ENCODE data around the gene ZNF280B. TPM values are rescaled to one million over a fixed set of nuclear protein-coding genes. Genes with fewer than 3 reads are reported as not detected.
"Not testable (repeated sequence)": the region's sequence is repeated elsewhere in the genome, so short reads cannot be mapped to it uniquely, and the experiment has no call there.

The ZNF280B gene
- total RNA-seq, 1 experiment from 2014 or later, result 1.8 TPM

DNA sequence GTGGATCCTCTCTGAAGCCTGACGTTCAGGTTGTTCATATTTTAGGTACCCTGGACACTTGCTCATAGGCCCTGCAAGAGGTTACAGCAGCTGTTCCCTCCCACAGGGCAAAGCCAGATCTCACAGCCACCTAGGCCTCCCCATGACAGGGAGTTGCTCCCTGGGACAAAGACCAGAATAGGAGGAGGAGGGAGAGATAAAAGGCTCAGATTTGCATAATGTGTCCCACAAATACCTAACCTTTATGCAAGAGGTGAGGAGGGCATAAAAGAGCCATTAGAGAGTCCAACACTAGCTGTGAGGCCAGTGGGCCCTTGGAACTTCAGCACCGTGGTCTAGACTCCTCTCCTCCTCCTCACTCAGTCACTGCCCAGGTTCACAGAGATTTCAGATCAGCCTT lies 33.8 kb downstream of the ZNF280B start:
- intact Hi-C loops (cut with micrococcal nuclease; ENCODE audit: unreplicated experiment), result no loop called here
- POLR2A ChIA-PET (ENCODE audit: unreplicated experiment), result no interaction called here
- BruUV-seq (replicated peaks), result no TSS peak

DNA sequence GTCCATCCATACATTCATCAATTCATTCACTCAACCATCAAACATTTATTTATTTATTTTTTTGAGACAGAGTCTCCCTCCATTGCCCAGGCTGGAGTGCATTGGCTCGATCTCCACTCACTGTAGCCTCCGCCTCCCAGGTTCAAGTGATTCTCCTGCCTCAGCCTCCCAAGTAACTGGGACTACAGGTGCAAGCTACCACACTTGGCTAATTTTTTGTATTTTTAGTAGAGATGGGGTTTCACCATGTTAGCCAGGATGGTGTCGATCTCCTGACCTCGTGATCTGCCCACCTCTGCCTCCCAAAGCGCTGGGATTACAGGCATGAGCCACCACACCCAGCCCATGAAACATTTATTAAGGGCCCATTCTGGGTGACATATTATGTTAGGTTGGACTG lies 37.4 kb downstream of the ZNF280B start:
- H3K4me3 ChIP-seq; DNase-seq; H3K27ac ChIP-seq; POLR2A ChIA-PET (ENCODE audit: unreplicated experiment); BruUV-seq (replicated peaks); H4K20me1 ChIP-seq (ENCODE audit: insufficient read depth); H3K79me2 ChIP-seq (ENCODE audit: low read depth); H2AFZ ChIP-seq; H3K4me2 ChIP-seq; intact Hi-C loops (cut with micrococcal nuclease; ENCODE audit: unreplicated experiment); H3K4me1 ChIP-seq (replicated peaks; ENCODE audit: insufficient read depth); H3K36me3 ChIP-seq (ENCODE audit: low read depth); H3K9me2 ChIP-seq (ENCODE audit: insufficient read depth); CTCF ChIA-PET; H3F3A ChIP-seq (ENCODE audit: insufficient read depth, low read depth): not testable (repeated sequence)
- Histone ChIP-seq H3K9me3 (ENCODE audit: insufficient read depth, low read depth) (peaks cover 18% of the 10 kb centered on the region), H3K27me3 (ENCODE audit: insufficient read depth, low read depth) (peaks cover 23% of the 10 kb centered on the region; the same call in 1 of the 2 replicates)

More for the DNA sequence above, 33.8 kb downstream of the ZNF280B start:
- DNase-seq, result no peak
- Histone ChIP-seq H3F3A (ENCODE audit: insufficient read depth, low read depth) (no peaks in the 10 kb centered on the region), H3K79me2 (ENCODE audit: low read depth) (no peaks in the 10 kb centered on the region), H3K27ac (no peak overlapping the region), H3K9me2 (ENCODE audit: insufficient read depth) (no peaks in the 10 kb centered on the region), H3K4me1 (replicated peaks; ENCODE audit: insufficient read depth) (no peaks in the 10 kb centered on the region), H3K27me3 (ENCODE audit: insufficient read depth, low read depth) (0 out of 2 replicates have a peak, but pooled peaks cover 9% of the 10 kb centered on the region), H3K4me3 (no peak overlapping the region), H2AFZ (no peak overlapping the region), H3K4me2 (no peak overlapping the region), H3K36me3 (ENCODE audit: low read depth) (no peaks in the 10 kb centered on the region), H3K9me3 (ENCODE audit: insufficient read depth, low read depth) (peaks cover 1% of the 10 kb centered on the region; the same call in 1 of the 2 replicates), H4K20me1 (ENCODE audit: insufficient read depth) (no peaks in the 10 kb centered on the region)
- TF ChIP-seq EZH2 (IDR thresholded peaks at IDR 0.05; ENCODE audit: low read depth), result no peak
- TF ChIP-seq, protein P1, sequence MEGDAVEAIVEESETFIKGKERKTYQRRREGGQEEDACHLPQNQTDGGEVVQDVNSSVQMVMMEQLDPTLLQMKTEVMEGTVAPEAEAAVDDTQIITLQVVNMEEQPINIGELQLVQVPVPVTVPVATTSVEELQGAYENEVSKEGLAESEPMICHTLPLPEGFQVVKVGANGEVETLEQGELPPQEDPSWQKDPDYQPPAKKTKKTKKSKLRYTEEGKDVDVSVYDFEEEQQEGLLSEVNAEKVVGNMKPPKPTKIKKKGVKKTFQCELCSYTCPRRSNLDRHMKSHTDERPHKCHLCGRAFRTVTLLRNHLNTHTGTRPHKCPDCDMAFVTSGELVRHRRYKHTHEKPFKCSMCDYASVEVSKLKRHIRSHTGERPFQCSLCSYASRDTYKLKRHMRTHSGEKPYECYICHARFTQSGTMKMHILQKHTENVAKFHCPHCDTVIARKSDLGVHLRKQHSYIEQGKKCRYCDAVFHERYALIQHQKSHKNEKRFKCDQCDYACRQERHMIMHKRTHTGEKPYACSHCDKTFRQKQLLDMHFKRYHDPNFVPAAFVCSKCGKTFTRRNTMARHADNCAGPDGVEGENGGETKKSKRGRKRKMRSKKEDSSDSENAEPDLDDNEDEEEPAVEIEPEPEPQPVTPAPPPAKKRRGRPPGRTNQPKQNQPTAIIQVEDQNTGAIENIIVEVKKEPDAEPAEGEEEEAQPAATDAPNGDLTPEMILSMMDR (conservative IDR thresholded peaks at IDR 0.05), result no peak
- CTCF ChIA-PET, result interaction anchor here (0.6 to 0.7 kb wide), 4 partner anchors 12 to 403 kb away, joined by 3 to 5 read pairs (median 4); no protein-coding TSS in a partner anchor

DNA sequence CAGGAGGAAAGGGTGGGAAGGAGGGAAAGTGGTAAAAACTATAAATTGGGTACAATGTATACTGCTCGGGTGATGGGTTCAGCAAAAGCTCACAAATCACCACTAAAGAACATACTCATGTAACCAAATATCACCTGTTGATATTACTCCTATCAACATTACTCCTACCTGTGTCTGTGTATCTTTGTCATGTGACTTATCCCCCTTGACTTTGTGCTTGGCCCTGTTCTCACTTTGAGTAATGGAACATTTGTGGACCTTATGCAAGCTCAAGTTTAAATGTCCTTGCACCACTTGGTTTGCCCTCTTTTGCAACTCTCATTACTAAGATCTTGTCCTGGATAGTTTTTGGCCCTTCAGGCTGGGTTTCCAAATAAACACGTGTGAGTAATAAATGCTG lies 39.0 kb downstream of the ZNF280B start:
- H3K27me3 ChIP-seq (ENCODE audit: insufficient read depth, low read depth), result peaks cover 33% of the 10 kb centered on the region; the same call in 1 of the 2 replicates
- H3K36me3 ChIP-seq (ENCODE audit: low read depth), result no peaks in the 10 kb centered on the region
- no TSS peak for BruUV-seq (replicated peaks)
- no peak overlapping the region for H3K27ac ChIP-seq
- H3K4me1 ChIP-seq (replicated peaks; ENCODE audit: insufficient read depth), result no peaks in the 10 kb centered on the region
- TF ChIP-seq, protein P1 (conservative IDR thresholded peaks at IDR 0.05), result no peak
- no peak for TF ChIP-seq EZH2 (IDR thresholded peaks at IDR 0.05; ENCODE audit: low read depth)
- no peak overlapping the region for H3K4me3 ChIP-seq
- intact Hi-C loops (cut with micrococcal nuclease; ENCODE audit: unreplicated experiment), result no loop called here
- H3K79me2 ChIP-seq (ENCODE audit: low read depth), result no peaks in the 10 kb centered on the region
- H3K4me2 ChIP-seq, result no peak overlapping the region
- no peak overlapping the region for H2AFZ ChIP-seq
- POLR2A ChIA-PET (ENCODE audit: unreplicated experiment), result no interaction called here
- no peaks in the 10 kb centered on the region for H3K9me2 ChIP-seq (ENCODE audit: insufficient read depth)
- H4K20me1 ChIP-seq (ENCODE audit: insufficient read depth), result no peaks in the 10 kb centered on the region
- CTCF ChIA-PET, result no interaction called here
- DNase-seq, result no peak
- no peaks in the 10 kb centered on the region for H3F3A ChIP-seq (ENCODE audit: insufficient read depth, low read depth)
- peaks cover 18% of the 10 kb centered on the region for H3K9me3 ChIP-seq (ENCODE audit: insufficient read depth, low read depth)

DNA sequence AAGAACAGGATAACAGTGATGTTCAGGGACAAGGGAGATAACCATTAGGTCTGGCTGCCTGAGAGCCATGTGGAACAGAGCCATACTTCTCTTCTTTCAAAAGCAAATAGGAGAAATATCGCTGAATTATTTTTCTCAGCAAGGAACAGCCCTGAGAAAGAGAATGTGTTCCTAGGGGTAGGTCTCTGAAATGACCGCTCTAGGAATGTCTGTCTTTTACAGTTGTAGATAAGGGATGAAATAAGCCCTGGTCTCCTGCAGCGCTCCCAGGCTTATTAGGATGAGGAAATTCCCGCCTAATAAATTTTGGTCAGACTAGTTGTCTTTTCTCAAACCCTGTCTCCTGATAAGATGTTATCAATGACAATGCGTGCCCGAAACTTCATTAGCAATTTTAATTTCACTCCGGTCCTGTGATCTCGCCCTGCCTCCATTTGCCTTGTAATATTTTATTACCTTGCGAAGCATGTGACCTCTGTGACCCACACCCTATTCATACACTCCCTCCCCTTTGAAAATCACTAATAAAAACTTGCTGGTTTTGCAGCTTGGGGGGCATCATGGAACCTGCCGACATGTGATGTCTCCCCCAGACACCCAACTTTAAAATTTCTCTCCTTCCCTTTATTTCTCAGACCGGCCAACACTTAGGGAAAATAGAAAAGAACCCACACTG lies 39.6 kb downstream of the ZNF280B start:
- H3K27ac ChIP-seq; H4K20me1 ChIP-seq (ENCODE audit: insufficient read depth); H2AFZ ChIP-seq; H3K4me2 ChIP-seq; POLR2A ChIA-PET (ENCODE audit: unreplicated experiment); H3K4me3 ChIP-seq; DNase-seq; H3K36me3 ChIP-seq (ENCODE audit: low read depth); intact Hi-C loops (cut with micrococcal nuclease; ENCODE audit: unreplicated experiment); H3K9me2 ChIP-seq (ENCODE audit: insufficient read depth); H3F3A ChIP-seq (ENCODE audit: insufficient read depth, low read depth); CTCF ChIA-PET; H3K4me1 ChIP-seq (replicated peaks; ENCODE audit: insufficient read depth); BruUV-seq (replicated peaks); H3K79me2 ChIP-seq (ENCODE audit: low read depth): not testable (repeated sequence)
- peaks cover 36% of the 10 kb centered on the region; the same call in 1 of the 2 replicates for H3K27me3 ChIP-seq (ENCODE audit: insufficient read depth, low read depth)
- peaks cover 18% of the 10 kb centered on the region for H3K9me3 ChIP-seq (ENCODE audit: insufficient read depth, low read depth)
